Activated T-helper 9 cell treated with anti-CD3 and anti-CD28 coated beads, Interleukin-2, amount 50 U/mL, for 16 hours (primary cell): ENCODE results near the gene OR8D2.

ENCODE experiments used
- DNase-seq: peaks from one replicate; pipeline ENCODE4 v3.0.0-alpha.2; 2020; ENCODE audit warnings: low read depth

The OR8D2 gene, protein sequence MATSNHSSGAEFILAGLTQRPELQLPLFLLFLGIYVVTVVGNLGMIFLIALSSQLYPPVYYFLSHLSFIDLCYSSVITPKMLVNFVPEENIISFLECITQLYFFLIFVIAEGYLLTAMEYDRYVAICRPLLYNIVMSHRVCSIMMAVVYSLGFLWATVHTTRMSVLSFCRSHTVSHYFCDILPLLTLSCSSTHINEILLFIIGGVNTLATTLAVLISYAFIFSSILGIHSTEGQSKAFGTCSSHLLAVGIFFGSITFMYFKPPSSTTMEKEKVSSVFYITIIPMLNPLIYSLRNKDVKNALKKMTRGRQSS

DNA sequence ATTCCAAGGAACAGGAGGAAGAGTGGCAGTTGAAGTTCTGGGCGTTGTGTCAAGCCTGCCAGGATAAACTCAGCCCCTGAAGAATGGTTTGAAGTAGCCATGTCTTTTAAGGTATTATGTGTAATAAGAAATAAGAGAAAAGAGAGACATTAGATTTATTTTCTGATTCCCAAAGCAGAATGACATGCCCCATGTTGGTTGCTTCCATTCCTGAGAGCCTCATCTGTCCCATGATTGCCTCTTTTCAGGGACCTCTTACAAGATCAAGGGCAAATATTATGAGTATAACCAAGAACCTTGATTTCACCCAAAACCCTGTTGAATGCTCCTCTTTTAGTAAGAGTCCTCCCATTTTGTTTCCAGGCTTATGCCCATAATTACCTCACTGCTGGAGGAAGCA, at the start of gene OR8D2:
Gene OR8D2 (minus strand): TSS at position 101 of the 400 bp plus-strand sequence. CDS start 0 bp downstream, at position 101.
- no peak for DNase-seq

DNA sequence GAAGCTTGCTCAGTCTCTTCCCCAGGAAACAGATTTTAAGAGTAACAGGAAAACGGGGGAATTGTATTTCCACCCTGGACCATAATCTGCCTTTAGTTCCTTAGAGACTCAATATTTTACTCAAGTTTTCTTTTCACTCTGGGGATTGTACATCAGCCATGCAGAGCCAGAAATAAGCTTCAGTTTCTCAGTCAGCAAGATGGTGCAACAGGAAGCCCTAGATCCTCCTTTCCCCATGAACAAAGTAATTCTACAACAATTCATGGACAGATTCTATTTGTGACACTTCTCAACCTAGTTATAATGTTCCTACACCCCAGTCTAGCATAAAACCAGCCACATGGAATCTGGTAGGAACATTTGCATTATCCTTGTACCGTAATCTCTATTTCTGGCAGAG, 39.6 kb upstream of the OR8D2 start:
- DNase-seq: no peak

DNA sequence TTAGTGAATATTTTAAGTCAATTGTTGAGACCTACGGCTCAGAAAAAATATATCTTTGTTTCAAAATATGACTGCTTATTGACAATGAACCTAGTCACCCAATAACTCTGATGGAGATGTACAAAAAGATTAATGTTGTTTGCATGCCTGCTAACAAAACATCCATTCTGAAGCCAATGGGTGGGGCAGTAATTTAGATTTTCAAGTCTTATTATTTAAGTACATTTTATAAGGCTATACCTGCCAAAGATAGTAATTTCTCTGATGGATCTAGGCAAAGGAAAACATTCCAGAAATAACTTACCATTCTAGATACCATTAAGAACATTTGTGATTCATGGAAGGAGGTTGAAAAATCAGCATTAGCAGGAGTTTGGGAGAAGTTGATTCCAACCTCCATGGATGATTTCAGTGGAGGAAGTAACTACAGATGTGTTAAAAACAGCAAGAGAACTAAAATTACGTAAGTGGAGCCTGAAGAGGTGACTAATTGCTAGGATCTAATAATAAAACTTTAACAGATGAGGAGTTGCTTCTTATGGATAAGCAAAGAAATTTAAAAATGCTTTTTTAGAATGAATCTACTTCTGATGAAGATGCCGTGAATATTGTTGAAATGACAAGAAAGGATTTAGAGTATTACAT, 26.4 kb upstream of the OR8D2 start:
- DNase-seq: no peak

DNA sequence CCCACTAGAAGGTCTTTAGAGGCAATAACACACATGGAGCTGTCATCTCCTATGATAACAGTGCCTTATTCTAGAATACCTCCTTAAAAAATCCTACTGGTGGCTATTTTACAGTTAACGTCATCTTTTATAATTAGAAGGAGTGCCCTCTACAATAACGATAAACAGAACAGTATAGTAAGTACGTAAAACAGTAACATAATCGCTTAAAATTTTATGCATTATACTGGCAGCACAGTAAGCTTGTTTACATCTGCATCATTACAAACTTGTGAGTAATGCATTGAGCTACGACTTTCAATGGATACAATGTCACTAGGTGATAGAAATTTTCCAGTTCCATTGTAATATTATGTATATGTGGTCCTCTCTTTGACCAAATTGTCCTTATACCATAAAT, 24.3 kb upstream of the OR8D2 start:
- DNase-seq: no peak

DNA sequence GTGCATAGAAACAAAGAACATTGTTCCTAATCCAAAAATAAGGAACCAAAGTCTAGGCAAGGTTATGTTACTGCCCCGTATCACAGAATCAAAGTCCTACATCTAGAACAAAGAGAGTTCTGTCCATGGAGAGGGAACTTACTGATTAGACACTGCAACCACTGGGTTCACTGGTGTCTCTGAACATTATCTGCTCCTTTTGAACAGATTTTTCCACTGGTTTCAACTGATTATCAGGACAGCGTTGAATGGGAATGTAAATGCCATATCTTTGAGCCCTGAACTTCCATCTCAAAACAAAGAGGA, 20.1 kb upstream of the OR8D2 start:
- no peak for DNase-seq

DNA sequence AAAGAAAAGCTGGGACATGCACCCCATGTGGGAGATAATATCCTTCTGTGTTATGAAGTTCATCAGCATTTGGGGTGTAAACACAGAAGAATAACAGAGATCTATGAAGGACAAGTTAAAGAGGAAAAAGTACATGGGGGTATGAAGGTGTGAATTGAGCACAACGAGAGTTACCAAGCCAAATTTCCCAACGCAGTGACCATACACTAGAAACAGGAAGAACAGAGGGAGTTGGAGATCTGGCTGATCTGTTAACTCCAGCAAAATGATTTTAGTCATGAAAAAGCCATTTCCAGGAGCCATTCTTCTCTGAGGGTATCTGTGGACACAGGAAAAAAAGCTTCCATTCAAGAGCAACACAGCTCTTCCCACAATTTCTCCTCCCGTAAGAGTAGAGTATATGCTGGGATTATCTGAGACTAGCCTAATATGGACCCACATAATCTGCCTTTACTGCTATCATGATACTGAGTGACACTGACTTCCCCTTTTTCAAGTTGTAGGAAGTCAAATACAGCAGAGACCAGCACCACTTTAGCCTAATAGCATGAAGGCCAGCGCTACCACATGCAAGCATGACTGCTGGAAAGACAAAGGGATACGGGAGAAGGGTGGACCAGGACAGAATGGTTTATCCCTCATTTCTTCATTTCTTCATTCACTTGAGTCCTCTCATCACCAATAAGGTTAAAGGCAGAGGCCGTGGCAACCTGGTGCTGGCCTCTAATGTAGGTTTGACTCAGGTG, 19.6 kb upstream of the OR8D2 start:
- no peak for DNase-seq

DNA sequence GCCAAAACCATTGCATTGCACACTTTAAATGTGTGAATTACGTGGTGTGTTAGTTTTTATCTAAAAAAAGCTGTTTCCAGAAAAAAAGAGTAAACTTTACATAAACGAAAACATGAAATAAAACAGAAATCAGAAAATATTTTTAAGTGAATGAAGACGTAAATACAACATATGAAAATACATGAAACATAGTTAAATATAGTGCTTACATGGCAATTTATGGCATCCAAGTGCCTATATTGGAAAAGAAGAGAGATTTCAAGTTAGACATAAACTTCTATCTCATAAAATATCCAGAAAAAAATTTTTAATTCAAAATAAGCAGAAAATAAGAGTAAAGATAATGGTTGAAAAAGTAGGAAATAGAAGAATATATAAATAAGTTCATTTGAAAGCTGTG, 11.9 kb upstream of the OR8D2 start:
- DNase-seq: no peak

DNA sequence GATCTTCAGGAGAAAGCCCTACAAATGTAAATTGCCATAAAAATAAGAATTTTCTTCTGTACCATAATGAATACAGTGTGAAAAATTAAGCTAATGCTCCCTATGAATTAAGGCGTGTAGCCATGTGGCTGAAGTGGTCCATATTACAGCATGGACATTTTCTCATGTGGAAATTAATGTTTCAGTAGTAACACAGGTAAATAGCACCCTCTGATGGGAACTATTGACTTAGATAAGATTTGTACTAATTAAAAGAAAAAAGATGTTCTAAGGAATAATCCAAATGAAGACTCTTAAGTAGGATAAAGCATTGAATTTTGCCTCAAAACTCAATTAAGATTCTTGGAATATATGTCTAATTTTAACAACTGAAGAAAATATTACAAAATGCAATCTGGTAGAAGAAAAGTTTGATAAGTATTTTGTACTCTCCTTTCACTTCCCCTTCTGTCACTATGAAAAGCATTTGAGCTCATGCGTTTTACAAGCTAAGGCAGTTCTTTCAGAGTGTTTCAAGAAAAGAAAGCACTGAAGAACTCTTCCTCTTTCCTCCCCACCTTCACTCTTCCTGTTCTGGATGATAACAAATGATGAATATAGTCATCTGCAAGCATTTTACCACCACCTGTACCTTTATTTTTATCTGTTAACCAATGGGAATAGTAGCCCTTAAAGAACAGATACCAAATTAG, 9.9 kb upstream of the OR8D2 start:
- DNase-seq: no peak

DNA sequence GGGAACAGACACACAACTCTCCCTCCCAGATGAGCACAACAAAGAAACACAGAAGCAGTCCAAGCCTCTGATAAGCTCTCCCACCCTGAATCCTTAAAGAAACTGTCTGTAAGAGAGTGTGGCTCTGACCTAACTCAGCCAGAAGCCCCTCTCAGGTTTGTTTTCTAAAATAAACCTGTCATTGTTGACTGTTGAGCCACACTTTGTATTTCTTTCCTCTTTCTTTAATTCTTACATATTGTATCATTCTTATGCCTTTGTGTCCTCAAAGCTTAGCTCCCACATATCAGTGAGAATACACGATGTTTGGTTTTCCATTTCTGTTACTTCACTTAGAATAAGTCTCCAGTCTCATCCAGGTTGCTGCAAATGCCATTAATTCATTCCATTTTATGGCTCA, 7.8 kb upstream of the OR8D2 start:
- no peak for DNase-seq

DNA sequence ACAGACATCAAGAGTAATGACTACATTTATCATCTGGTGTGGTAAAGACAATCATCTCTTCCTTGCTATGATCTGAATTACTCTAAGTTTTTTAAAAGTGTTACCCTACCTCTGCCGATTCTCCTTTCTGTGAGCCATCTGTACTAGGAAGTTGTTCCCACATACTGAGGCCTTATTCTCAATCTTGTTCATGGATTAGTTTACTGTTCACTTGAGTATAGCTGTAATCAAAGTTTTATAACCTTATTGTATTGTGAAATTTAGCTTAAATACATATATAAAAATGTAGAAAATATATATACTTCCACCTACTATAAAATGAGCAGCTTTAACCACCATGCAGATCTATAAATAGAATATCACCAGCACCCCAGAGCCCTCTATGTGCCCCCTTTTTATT, 2.4 kb upstream of the OR8D2 start:
- no peak for DNase-seq

DNA sequence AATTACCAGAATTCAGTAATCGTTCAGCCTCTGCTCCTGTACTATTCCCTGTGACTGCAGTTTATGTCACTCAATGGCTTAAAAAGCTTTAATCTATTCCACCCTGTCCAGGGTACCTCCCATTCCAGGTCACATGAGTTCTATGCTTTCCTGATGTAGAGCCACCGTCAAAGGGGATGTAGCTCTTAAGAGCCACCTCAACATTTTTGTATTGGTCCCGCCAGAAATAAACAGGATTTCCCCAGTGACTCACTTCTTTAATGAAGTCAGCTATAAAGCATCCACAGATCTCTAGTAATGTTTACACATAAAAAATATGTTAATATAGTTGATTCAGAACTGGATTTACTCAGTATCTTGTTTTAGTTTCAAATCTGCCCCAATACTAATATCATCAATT, 4.9 kb downstream of the OR8D2 start:
- DNase-seq: no peak

DNA sequence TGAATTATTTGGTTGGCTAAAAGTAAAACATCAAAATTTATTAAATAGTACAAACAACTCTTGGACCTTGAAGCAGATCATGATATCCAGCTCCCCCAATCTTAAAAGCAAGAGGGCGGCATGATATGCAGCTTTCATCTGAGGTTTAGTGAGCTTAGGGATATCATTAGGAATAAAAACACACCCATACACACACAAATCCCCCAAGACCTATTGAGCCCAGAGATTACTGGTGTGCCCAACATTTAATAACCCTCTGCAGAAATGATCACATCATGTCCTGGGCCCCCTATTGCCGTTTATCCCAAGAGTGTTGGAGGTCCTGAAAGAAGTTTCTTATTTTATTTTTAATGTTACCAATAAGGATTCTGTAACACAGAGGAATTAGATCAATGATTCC, 6.1 kb downstream of the OR8D2 start, which contains the start of gene OR8D1:
Gene OR8D1 (minus strand): TSS at position 101 of the 400 bp plus-strand sequence. CDS start 3,183 bp downstream, outside the sequence.
- DNase-seq: no peak

DNA sequence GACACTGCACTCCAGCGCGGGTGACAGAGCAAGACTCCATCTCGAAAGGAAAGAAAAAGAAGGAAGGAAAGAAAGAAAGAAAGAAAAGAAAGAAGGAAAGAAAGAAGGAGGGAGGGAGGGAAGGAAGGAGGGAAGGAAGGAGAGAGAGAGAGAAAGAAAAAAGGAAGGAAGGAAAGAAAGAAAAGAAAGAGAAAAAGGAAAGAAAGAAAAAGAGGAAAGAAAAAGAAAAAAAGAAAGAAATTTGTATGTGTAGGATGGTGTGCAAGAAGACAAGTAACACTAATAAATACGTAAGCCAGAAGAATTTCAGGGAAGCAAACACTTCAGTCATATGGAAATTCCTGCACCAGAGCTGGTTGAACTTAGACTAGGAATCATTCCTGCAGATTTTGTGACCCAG, 6.9 kb downstream of the OR8D2 start:
- DNase-seq: no peak

DNA sequence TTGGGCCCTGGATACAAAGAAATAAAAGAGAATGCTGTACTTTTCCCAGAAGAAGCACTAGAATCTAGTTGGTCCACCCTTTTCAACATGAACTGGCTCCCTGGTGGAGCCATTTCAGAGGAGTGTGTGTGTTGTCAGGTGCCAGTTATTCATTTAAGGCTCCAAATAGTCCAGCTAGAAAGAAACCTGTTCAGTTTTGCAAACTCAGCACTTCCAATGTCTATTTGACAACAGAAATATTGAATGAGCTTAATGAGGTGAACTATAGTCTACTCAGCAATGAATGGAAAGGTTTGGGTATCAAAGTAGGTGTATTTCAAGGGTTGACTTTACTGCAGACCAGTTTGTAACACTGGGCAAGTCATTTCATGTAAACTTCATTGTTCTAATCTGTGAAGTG, 8.3 kb downstream of the OR8D2 start:
- DNase-seq: no peak

DNA sequence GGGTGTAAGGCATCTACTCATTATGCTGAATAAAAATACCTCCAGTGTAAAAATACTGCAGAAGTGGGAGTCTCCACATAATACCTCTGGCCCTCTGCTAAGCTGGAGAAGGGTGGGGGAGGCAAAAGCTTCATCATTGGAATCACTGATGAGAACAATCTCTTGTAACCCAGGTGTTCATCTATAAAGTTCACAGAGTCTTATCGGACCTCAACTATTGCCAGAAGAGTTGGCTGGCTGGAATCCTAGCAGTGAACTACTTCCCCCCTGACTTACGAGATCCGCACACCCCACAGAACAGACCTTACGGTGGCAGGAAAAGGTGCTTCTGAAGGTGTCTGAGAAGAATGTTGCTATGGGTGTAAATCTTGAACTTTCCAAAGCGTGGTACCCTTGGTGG, 8.7 kb downstream of the OR8D2 start:
- DNase-seq: no peak

DNA sequence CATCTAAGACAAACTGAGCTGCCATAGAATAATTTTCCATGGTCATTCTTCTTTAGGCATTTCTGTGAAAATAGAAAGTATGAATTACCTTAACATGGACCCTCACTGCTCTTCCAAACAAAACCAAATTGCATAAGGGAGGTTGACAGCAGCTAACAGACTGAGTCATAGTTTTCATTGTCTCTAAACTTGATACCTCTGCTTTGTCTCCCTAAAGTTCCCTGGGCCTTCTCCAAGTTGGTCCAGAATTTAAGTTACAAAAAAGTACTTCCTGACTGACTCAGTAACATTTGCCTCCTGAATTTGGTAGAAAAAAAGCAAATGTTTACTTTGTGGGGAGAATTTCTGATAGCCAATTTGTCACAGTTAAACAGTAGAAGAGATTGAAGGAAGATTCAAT, 9.3 kb downstream of the OR8D2 start:
- DNase-seq: no peak

DNA sequence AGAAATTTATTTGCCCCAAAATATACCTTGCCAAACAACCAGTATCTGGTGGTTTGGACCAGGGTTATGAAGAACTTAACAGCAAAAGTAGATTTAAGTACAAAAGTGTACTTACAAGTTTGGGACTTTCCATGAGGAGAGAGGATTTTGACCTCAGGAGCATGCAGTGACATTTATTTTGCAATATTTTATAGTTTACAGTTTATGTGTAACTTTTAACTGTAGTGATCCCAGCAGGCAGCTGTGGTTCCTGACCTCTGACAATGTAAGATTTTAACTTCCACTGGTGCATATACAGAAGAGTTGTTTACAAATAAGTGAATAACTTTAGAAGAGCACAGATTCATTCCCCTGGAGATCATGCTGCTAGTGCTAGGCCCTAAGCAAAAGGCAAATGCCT, 12.9 kb downstream of the OR8D2 start:
- DNase-seq: no peak

DNA sequence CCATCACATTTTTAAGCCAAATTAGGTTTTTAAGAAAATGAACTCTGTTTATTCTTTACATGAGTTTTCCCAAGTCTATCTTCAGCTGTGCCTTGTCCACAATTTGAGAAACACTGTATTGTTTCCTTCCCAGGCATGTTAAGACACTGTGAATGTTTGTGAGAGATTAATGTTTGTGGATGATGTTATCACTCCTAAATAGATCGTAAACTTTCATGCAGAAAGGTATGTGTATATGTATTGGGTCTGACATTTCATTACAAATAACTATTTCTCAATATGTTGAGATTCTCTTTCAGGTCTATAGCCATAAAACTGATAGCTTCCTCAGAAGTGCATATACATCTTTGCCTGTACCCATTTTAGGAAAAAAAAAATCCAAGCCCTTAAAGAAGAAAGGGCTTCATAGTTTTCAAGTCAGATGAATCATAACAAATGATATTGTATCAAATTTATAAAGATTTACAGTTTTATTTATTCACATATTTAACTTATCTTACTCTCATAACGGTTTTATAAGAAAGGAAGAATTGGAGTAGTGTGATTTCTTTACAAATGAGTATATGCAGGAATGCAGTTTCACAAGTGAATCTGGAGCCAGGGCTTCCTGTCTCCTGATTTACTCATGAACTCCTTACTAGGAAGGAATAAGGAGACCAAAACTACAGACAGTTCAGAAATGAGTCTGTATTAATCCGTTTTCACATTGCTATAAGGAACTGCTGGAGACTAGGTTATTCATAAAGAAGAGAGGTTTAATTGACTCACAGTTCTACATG, 17.5 kb downstream of the OR8D2 start:
- no peak for DNase-seq

DNA sequence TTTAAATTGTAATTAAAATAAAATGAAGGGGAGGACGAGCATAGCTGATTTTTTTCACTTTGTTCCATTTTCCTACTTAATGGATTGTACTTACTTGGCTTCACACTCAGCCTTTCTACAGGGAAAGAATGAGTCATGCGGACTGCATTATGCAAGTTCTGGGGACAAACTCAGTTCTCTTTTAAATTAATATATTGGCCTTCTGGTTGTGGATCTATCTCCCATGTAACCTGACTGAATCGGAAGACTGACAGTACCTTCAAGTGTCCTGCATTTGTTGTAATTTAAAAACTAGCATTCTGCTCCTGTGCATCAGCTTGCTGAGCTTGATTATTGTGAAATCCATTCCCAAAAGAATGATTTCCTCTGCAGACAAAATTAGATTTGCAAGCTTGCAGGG, 18.4 kb downstream of the OR8D2 start:
- no peak for DNase-seq

DNA sequence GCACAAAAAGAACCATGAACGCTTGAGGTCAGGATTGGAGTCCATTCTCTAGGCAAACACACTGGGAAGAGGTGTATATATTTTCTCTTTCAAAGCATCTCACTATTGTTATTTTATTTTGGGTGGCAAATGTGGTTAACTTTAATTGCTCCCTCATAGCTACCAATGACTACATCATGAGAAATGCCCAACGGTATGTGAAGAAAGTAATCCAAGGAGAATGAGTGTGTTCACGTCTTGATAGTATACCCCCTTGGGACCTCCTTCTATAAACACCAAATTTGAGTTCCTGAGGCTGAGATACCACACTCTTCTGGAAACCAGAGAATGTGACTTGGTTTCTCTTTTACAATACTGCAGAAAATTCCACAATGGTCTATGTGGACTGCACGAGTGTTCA, 22.1 kb downstream of the OR8D2 start:
- no peak for DNase-seq

DNA sequence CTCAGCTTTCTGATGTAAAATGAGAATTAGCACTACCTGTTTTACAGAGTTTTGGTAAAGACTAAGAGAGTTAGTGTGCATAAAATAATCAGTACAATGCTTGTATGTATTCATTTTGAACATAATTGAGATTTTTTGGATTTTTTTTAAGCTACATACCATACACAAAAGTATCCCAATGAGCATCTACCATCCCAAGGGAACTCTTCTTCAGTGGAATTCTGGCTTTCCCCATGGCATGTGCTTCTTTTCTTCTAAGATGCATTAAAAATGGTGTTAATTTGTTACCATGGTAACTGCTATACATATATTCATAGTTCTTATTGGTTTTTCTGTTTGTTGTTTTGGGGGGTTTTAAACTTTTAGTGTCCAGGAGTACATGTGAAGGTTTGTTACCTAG, 24.0 kb downstream of the OR8D2 start:
- no peak for DNase-seq

DNA sequence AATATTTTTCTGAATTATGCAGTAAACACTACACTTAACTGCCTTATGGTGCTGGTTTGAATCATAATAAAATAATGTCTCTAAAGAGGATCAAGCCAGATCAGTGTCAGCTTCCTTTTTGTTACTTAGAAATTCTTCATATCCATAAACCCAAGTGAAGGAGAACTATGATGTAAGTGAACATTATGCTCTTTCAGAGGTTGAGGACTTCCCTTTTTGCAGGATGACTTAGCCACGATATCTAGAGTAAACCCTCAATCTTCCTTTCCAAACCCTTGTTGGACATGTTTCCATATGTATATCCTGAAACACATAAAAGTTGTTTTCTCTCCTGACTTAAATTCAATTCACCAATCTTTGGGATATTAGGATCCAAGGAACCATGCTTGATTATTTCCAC, 25.3 kb downstream of the OR8D2 start:
- no peak for DNase-seq
